Measurements from ENCODE around the gene IL17B.

IL17B gene

DNA sequence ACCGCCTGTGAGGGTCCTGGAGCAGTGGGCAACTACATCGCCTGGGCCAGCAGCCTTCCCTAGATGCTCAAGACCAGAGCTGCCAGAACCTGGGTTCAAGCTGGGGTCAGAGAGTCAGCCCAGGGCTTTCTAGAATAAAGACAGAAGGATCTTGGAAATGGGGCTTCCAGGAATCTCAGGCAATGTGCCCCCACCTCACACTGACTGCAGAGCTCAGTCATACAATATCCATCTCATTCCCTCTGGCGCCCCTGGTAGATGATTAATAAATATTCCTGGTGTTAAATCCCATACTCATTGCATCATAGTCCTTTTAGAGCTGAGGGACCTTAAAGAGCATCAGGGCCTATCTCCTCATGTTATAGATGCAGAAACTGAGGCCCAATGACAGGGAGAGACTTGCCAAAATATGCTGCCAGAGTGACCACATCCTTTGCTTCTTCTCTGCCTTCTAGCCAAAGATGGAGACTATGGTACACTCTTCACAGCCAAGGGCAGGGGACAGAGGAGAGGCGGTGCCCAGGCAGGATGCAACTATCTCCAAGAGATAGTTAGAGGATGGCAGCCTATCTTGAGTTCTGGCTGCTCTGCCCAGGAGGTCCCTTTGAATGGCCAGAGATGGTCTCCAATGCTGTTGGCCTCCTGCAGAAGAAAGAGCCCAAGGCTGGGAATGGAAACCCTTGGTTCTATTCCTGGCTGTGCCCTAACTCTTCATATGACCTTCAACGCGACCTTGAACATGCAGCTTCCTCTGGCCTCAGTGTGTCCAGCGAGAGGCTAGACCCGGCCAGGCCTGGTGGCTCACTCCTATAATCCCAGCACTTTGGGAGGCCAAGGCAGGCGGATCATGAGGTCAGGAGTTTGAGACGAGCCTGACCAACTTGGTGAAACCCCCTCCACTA is 36.2 kb upstream of the IL17B start:
- DNase-seq (ENCODE audit: low spot score), result no peak
- no peak for FAIRE-seq

DNA sequence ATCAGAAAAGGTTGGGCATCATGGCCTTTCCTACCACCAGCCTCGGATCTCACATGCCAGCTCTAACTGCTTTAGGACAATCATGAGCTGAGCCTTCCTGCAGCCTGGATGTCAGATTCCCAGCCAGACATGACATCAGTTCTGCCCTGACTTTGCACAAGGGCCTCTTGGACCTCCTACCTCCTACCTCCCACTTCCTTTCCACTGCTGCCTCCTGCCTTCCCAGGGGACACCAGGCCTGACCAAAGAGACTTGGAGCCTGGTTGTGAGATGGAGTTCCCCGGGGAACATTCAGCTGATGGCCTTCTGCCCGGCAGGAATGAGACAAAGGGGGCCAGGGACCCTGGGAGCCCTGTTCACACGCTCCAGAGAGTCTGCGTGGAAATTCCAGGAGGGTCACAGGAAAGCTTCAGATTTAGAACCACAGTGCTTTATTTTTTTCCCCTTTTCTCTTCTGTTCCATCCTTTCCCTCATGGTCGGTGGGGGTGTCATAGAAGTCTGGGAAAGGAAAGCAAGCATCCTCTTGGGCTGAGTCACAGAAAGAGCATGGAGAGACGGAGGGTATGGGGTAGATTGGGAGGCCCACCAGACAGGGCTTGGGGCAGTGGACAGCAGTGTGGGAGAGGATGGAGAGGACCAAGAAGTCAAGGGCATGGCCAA is 35.4 kb upstream of the IL17B start:
- DNase-seq (ENCODE audit: low spot score) (no peak), FAIRE-seq (no peak)

GRCh38 chr5:149413477-149414210 is 34.6 kb upstream of the IL17B start:
- FAIRE-seq, result peak; percentile 46
- DNase-seq (ENCODE audit: low spot score), result no peak

DNA sequence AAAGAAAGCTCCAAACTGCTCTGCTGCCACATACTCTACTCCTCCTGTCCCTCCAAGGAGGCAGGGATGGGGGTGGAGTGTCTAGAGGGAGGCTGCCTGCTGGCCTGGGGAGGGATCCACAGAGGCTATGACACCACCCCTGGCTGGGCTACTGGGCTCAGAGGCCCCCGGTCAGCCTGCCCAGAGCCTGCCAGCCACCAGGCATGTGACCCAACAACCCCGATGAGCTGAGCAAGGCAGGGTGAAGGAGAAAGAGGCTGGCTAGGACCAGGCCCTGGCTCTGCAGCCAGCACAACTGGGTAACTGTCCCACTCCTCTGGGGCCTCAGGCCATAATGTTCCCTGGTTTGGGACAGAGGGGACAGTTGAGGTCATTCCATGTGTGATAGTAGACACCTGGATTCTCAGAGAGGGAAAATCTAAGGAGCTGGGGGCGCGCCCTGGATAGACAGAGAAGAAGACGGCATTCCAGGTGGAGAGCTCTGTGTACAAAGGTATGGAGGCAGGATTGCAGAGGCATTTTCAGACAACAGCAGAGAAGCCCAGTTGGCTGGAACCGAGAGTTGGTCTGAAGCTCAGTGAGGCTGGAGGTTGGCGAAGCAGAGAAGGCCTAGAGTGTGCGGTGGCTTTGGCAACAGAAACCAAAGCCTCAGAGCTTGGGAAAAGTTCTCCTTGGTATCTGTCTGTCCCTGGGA is 33.8 kb upstream of the IL17B start:
- DNase-seq (ENCODE audit: low spot score) (no peak), FAIRE-seq (no peak)

DNA sequence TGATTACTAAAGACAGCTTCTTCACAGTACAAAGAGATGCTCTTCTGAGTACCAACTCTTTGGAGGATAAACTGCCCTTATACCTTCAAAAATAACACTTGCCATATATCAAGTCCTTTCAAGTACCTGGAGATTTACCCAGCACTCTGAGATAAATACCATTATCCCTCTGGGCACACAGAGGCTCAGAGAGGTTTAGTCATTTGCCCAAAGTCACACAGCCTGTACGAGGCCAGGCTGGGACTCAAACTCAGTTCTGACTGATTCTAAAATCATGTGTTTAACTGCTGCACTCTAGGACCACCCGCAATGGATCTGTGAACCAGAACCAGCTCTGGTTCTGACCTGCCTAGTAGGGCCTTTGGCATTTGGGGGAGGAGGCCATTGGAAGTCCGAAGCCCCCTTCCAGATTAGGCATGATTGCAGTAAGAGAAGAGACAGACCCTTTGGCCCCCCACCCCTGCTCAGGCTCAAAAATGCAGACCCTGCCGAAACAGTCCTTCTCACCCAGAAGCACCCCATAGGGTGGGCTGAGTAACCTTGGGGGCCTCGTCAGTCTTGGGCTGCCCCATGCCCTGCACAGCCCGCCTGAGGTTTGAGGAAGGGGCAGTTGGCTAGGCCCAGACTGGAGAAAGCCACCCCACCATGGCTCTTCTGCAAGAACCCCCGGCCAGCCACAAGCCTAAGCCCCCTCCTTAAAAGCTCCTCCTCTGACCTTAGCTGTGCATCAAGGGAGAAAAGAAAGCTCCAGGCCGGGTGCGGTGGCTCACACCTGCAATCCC is 32.8 kb upstream of the IL17B start:
- DNase-seq (ENCODE audit: low spot score), result no peak
- FAIRE-seq, result no peak

DNA sequence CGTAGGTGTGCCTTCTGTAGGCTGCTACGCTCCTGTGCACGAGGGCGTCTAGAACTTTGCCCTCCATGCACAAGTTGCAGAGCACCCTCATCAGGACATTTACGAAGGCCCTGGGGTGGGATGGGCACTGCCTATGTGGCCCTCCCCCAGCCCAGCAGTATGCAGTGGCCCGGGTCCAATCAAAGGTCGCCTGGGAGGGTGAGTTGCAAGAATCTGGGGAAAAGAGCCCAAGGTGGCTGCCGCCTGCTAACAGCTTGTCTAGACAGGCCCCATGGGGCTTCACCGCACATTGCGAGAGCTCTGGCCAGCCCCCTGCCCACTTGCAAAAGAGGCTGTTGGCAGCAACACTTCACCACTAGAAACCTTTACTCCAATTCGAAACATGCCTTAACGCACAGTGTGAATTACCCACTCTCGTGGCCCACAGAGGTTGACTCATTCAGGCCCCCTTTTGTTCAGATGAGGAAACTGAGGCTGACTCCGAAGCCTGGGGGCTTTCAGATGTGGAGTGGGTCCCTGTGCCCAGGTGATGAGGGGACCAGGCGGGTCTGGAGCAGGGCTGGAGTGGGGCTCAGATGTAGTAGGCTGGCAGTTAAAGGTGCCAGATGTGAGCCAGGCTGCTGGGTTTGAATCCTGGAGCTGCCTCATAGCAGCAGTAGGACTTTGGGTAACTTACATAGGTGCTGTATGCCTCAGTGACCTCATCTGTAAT is 31.8 kb upstream of the IL17B start:
- FAIRE-seq (no peak), DNase-seq (ENCODE audit: low spot score) (no peak)

DNA sequence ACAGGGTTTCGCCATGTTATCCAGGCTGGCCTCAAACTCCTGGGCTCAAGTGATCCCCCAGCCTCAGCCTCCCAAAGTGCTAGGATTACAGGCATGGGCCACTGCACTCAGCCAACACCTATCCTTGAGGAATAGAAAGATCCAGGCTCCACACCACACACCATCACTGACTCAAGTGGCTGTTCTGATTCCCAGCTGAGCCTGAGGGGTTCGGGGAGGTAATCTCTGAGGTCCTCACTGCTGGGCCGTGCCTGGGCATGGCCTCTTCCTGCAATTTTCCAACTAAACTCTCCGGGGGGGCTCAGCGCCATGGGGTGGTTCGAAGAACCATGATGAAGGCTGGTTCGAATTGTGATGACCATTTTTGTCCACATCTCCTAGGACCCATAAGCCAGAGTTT is 31.0 kb upstream of the IL17B start:
- FAIRE-seq (no peak), DNase-seq (ENCODE audit: low spot score) (no peak)

DNA sequence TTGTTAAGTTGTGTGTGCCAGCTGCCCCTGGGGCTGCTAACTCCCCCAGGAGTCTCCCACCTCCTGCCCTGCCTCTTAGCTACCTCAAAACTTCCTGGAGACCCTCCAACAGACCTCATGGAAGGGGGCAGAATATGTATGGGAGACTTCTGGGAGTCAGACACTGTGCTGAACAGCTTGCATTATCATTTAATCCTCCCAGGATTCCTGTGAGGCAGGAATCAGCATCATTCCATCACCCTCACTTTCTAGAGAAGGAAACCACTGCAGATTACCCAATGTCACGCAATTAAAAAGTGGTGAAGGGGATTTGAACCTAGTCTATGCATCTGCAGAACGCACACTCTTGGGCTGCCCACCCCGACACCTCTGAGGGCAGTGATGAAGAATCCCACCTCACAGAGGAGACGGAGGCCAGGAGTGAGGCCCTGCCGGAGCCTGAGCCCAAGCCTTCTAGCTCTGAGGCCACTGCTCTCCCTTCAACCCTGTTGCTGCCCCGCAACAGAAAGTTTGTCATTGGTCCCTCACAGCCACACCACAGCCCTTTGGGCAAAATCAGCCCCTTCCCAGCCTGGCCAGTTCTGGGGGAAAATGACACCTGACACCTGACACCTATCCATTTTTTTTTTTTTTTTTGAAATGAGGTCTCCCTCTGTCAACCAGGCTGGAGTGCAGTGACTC is 30.3 kb upstream of the IL17B start:
- no peak for FAIRE-seq
- DNase-seq (ENCODE audit: low spot score), result no peak

DNA sequence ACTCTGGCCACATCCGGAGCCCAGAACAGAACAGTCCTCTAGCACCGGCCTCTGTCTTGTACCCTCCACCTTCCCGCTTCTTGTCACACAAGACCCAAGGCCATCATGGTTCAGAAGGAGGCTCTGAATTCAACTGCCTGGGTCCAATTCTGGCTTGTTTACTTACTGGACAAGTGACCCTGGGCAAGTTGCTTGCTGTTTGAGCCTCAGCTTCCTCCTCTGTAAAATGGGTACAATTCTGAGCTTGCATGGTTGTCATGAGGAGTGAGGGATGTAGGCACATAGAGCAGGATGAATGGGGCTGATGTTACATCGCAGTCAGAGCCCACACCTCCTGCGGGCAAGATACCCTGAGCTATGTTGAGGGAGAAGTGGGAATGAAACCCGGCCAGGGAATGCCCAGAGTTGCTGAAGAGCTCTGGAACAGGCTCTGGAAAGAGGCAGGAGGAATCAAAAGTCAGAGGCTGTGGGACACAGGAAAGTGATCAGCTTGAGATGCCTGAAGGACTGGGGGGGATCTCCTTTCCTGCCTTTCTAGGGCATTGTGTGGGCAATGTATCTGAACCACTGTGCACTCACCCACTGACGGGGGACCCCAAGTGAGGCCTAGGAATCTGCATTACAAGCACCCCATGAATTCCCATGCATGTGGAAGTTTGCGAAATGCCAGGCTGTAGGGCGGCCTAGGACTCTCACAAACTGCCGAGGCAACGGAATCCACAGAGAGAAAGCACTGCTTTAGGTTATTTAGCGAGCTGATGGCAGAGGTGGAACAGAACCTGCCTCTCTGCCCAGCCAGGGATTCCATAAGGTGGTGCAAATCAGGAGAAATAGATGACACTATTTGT is 29.4 kb upstream of the IL17B start:
- DNase-seq (ENCODE audit: low spot score) (no peak), FAIRE-seq (no peak)

GRCh38 chr5:149407323-149408251 is 28.5 kb upstream of the IL17B start:
- no peak for DNase-seq (ENCODE audit: low spot score)
- FAIRE-seq, result no peak

DNA sequence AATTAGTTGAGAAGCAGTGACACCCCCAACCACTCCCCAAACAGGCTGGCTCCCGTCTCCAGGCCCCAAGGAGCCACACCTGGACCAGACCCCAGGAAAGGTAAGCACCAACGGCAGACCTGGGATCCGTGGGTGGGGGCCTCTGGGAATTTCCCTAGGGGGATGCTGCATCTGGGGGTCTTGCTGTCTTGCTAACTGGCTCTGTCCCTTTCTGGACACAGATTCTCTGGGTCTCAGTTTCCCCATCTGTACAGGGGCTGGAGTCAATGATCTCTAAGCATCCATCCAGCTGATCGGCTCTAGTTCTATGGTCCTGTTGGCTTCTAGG is 27.9 kb upstream of the IL17B start:
- DNase-seq (ENCODE audit: low spot score), result no peak
- no peak for FAIRE-seq

GRCh38 chr5:149406203-149406978 is 27.3 kb upstream of the IL17B start:
- DNase-seq (ENCODE audit: low spot score) (no peak), FAIRE-seq (no peak)

GRCh38 chr5:149405550-149406202 is 26.6 kb upstream of the IL17B start:
- no peak for FAIRE-seq
- DNase-seq (ENCODE audit: low spot score), result no peak

DNA sequence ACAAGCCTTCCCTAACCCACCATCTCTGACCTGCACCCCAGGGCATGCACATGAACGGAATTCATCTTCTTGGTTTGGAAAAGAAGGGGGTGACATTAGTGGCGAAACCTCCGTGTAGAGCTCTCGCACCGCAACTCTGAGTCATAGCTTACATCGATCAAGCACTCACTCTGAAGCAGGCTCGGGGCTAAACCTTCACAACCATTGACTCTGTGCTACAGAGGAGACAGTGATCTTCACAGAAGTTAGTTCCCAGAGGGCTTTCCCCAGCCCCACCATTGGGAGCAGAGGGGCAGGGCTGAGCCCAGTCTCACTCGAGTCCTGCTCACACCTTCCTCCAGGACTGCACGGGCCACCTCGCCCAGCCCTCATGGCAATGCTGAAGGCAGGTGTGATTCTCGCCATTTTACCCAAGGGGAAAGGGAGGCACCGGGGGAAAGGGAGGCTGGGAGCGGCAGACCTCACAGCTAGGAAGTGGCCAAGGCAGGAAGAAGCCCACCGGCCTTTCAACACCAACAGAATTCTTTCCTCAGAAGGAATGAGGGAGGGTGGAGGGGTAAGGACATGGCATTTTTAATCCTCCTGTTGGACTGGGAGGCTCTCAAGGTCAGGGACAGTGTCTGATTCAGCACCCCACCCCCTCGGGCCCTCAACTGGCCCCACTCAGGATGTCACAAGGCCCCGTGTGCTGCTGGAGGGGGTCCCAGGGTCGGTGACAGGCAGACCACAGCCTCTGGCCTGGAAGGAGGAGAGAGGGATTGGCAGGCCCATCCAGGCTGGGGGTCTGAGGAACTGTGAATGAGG is 25.9 kb upstream of the IL17B start:
- FAIRE-seq, result peak; percentile 93

DNA sequence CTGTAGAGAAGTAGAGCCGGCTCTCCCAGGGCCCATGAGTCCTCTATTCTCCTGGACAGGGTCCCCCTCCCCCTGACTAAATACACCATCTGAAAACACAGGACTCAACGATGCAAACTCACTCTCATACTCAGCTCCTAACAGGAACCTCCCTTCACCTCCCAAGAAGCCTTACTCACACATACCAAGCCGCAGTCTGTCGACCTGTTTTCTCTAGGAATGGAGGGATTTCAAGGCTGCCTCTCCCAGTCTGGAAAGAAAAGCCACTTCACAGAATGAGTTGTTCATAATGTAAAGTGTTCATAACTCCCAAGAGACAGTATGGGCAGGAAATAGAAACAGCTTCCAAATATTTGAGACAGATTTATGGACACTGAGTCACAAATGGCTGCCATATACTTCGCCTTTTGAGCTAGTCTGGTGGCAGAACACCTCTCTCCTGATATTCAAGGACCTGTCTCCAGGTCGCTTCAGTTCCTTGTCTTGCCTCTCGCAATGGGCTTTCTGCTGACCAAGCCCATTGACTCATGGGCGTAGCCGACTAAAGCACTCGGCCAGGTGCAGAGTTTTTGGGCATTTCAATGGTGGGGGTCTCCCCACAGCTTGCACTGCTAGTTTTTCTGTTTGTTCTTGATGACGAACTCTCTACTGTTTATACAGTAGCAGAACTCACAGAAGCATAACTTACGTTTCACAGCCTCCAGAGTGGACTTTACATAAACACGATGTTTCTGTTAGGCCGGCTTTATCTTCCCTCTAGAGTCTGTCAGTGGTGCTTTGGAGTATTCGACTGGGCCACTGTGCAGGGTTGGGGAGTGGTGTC is 25.0 kb upstream of the IL17B start:
- FAIRE-seq (peak; percentile 17), DNase-seq (ENCODE audit: low spot score) (peak; percentile 38)

More for the DNA sequence above, 25.9 kb upstream of the IL17B start:
- DNase-seq (ENCODE audit: low spot score), result peak; percentile 76
